HEK293T (cell line): Measurements from ENCODE around the gene KCTD14.

Experiments
- ARNT ChIP-seq: fragments of 450-650 bp; IDR thresholded peaks from 2 replicates; pipeline ENCODE4 v1.6.1; 2017; ENCODE audit warnings: mild to moderate bottlenecking
- BHLHE40 ChIP-seq: fragments of 450-650 bp; IDR thresholded peaks from 2 replicates; pipeline ENCODE4 v1.6.1; 2016; ENCODE audit warnings: mild to moderate bottlenecking, moderate library complexity, borderline replicate concordance
- CTBP1 ChIP-seq: fragments of 450-650 bp; IDR thresholded peaks from 2 replicates; pipeline ENCODE4 v1.6.1; 2016; ENCODE audit warnings: borderline replicate concordance
- FOXA1 ChIP-seq: fragments of 450-650 bp; IDR thresholded peaks from 2 replicates; pipeline ENCODE4 v1.6.1; 2016; ENCODE audit warnings: mild to moderate bottlenecking
- FOXK2 ChIP-seq: fragments of 450-650 bp; IDR thresholded peaks from 2 replicates; pipeline ENCODE4 v1.6.1; 2016; ENCODE audit warnings: mild to moderate bottlenecking
- FOXM1 ChIP-seq: fragments of 450-650 bp; IDR thresholded peaks from 2 replicates; pipeline ENCODE4 v1.6.1; 2017; ENCODE audit warnings: mild to moderate bottlenecking, borderline replicate concordance
- HDGF ChIP-seq: fragments of 450-650 bp; IDR thresholded peaks from 2 replicates; pipeline ENCODE4 v1.6.1; 2017; ENCODE audit warnings: antibody characterized with exemption, borderline replicate concordance
- L3MBTL2 ChIP-seq: fragments of 450-650 bp; conservative IDR thresholded peaks from 2 replicates; pipeline ENCODE4 v1.6.1; 2016; ENCODE audit warnings: mild to moderate bottlenecking
- NFRKB ChIP-seq: fragments of 450-650 bp; IDR thresholded peaks from 2 replicates; pipeline ENCODE4 v1.6.1; 2016; ENCODE audit warnings: mild to moderate bottlenecking, moderate library complexity
- SP1 ChIP-seq: fragments of 450-650 bp; IDR thresholded peaks from 2 replicates; pipeline ENCODE4 v1.6.1; 2017
- SUZ12 ChIP-seq: fragments of 450-650 bp; IDR thresholded peaks from 2 replicates; pipeline ENCODE4 v1.6.1; 2016; ENCODE audit warnings: mild to moderate bottlenecking
- TARDBP ChIP-seq: fragments of 450-650 bp; IDR thresholded peaks from 2 replicates; pipeline ENCODE4 v1.6.1; 2016
- TF ChIP-seq, protein P1 (sequence below): fragments of 450-650 bp; IDR thresholded peaks from 2 replicates; pipeline ENCODE4 v1.6.1; 2016

DNA sequence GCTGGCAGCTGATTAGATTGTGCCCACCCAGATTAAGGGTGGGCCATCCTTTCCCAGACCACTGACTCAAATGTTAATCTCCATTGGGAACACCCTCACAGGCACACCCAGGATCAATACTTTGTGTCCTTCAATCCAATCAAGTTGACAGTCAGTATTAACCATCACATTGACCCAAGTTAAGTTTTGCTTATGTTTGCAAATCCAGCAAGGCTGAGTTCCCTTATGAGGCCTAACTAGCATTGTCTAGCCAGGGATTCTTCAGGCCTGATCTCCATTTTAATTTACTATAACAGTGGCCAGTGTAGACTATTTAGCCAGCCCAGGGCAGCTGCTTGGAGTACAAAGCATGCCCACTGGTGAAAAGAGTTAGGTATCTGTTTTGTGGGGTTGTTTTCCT, 2.3 kb upstream of the KCTD14 start:
- TF ChIP-seq NFRKB (no peak), FOXM1 (no peak), FOXA1 (no peak), CTBP1 (no peak), ARNT (no peak), FOXK2 (no peak), TARDBP (no peak), SP1 (no peak), HDGF (no peak), SUZ12 (no peak), BHLHE40 (no peak), L3MBTL2 (no peak)
- TF ChIP-seq, protein P1, sequence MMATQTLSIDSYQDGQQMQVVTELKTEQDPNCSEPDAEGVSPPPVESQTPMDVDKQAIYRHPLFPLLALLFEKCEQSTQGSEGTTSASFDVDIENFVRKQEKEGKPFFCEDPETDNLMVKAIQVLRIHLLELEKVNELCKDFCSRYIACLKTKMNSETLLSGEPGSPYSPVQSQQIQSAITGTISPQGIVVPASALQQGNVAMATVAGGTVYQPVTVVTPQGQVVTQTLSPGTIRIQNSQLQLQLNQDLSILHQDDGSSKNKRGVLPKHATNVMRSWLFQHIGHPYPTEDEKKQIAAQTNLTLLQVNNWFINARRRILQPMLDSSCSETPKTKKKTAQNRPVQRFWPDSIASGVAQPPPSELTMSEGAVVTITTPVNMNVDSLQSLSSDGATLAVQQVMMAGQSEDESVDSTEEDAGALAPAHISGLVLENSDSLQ: no peak
